Heart right ventricle (tissue), 16 donors: ENCODE measurements around the gene CACNA1C. TPM values are rescaled to one million over a fixed set of nuclear protein-coding genes. Genes with fewer than 3 reads are reported as not detected.
"Not testable (repeated sequence)": the region's sequence is repeated elsewhere in the genome, so short reads cannot be mapped to it uniquely, and the experiment has no call there.

Experiments used
- ATAC-seq, 8 donors: fragments of 200-7000 bp; cut with Tn5 transposase; one replicate each; pipeline ENCODE4 v1.9.1; 2020; ENCODE audit warnings: mild to moderate bottlenecking in 8 of 8, moderate library complexity in 8 of 8, moderate number of reproducible peaks in 1 of 8
- DNase-seq, 2 donors: peaks; one replicate each; pipeline ENCODE4 v3.0.0-alpha.2; 2020
- H3K27ac ChIP-seq, 10 donors: fragments of 200-600 bp; sonication (generic) in 2 of 10; one replicate each; pipeline versions ENCODE4 v1.5.0 to v1.8.0; 2020 to 2022; ENCODE audit warnings: mild to moderate bottlenecking in 3 of 10
- H3K27me3 ChIP-seq, 7 donors: fragments of 200-600 bp; one replicate each; pipeline ENCODE4 v1.8.0; 2021 to 2022; ENCODE audit warnings: mild to moderate bottlenecking in 2 of 7
- H3K36me3 ChIP-seq, 9 donors: fragments of 200-600 bp; sonication (generic) in 1 of 9; one replicate each; pipeline versions ENCODE4 v1.5.0 to v1.8.0; 2020 to 2022; ENCODE audit warnings: mild to moderate bottlenecking in 2 of 9
- H3K4me1 ChIP-seq, 9 donors: fragments of 200-600 bp; sonication (generic) in 1 of 9; one replicate each; pipeline versions ENCODE4 v1.5.0 to v1.8.0; 2020 to 2022; ENCODE audit warnings: mild to moderate bottlenecking in 4 of 9
- H3K4me3 ChIP-seq, 10 donors: fragments of 200-600 bp; sonication (generic) in 2 of 10; one replicate each; pipeline versions ENCODE4 v1.5.0 to v1.8.0; 2020 to 2022; ENCODE audit warnings: mild to moderate bottlenecking in 7 of 10, moderate library complexity in 2 of 10
- H3K9me3 ChIP-seq, 11 donors: fragments of 200-600 bp in 10 of 11; sonication (generic) in 2 of 11; one replicate each; pipeline versions ENCODE4 v1.5.0 to v1.8.0; 2013 to 2022; ENCODE audit warnings: mild to moderate bottlenecking in 2 of 11, control low read depth in 1 of 11, moderate library complexity in 1 of 11
- WGBS, 2 donors: extraction: QIAGEN DNeasy Blood & Tissue Kit; methylation state at CpG; one replicate each; pipeline ENCODE4 v1.1.7; 2013; ENCODE audit warnings: inconsistent platforms in 1 of 2; 5-methylcytosine and 5-hydroxymethylcytosine counted together
- intact Hi-C, 10 donors: fragments of 100-400 bp; cut with DNase I; formaldehyde crosslinking; loops; one replicate each; pipeline versions ENCODE4 v1.11.1 to v1.14.2; 2022
- polyA plus RNA-seq, 2 donors: library from polyadenylated mRNA; stranded (reverse); fragments of 200-250 nt; gene quantifications; one replicate each; pipeline ENCODE4 v1.2.3, GENCODE V29; 2013
- total RNA-seq, 10 donors: library from RNA; stranded (reverse); fragmentation: NEBNext Ultra II Directional in 3 of 10; extraction: Animal tissue kit (Norgen Biotek cat#: 25700) in 3 of 10; gene quantifications; one replicate each; pipeline versions ENCODE4 v1.2.1 to v1.2.4, GENCODE V29; 2021 to 2023
- TF ChIP-seq, protein P1 (sequence below), 9 donors: fragments of 200-600 bp; sonication (generic) in 2 of 9; IDR thresholded peaks; one replicate each; pipeline versions ENCODE4 v1.5.0 to v1.8.0; 2021 to 2022; ENCODE audit warnings: antibody characterized with exemption in 9 of 9, mild to moderate bottlenecking in 5 of 9, moderate library complexity in 1 of 9
- donor health status: Arrhythmogenic right ventricular cardiomyopathy.
- donor health status: ischemic (EF 13 %, LVEDD 7.1; RV severe dilation, severe dysfunction).
- donor health status: healthy with polysubstance abuse.
- donor health status: DM: no; HTN: yes; CAD: no.
- donor health status: DM: no; HTN: no; CAD: no.
- donor health status: ischemic (EF 25% LVEDD 6.9; RV normal size, moderate dysfunction).
- donor health status: ischemic (EF 25% LVEDD 5.7; RV mildly dilated, moderate dysfunction).
- donor health status: healthy.
- donor health status: DM: yes; HTN: yes; CAD: no.
- donor health status: Ischemic cardiomyopathy.
- donor health status: ischemic (EF 35%, LVEDD 5.7; RV mildly dilated, moderate dysfunction).
- donor health status: nonischemic (EF 11% LVEDD 7.7; RV severe dilation, severe dysfunction).
- donor health status: DM: yes; HTN: yes; CAD: no.
- donor health status: PGD.
- donor health status: ischemic (EF 29% LVEDD 5.4; RV normal size, mild dysfunction).
- donor health status: nonischemic (EF 23%, LVEDD 6.1; RV moderate dilation, normal function).

Gene CACNA1C
- total and polyA plus RNA-seq, 12 donors, result 19.1 to 222 (median 183) TPM

DNA sequence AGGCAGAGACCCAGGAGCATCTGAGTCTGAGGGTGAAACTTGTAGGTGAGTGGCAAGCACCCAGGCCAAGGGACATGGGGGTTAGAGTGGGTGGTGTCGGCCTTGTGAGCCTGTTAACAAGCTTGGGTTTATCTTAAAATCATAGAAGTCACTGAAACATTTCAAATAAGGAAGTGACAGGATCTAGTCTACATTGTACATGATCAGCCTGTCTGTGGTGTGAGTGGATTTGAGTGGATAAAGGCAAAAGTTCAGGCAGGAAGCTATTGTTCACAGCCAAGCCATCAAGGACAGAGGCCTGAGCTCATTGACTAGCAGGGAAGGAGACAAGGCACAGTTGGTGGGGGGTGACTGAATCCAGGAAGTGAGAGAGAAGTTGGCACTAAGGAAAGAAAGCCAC lies 682.6 kb downstream of the CACNA1C start:
- Histone ChIP-seq H3K27ac (no peak overlapping the region), H3K27me3 (peaks cover 0 to 26% (median 5%) of the 10 kb centered on the region in 7 donors), H3K9me3 (no peaks in the 10 kb centered on the region), H3K4me3 (no peak overlapping the region), H3K36me3 (no peaks in the 10 kb centered on the region), H3K4me1 (peaks cover 0 to 4% (median 0%) of the 10 kb centered on the region in 9 donors)
- ATAC-seq (no peak), DNase-seq (no peak)
- intact Hi-C loops, result no loop called here
- 85 to 93% methylated on average over 1 of the region's 1 CpG for WGBS, 2 donors
- TF ChIP-seq, protein P1, sequence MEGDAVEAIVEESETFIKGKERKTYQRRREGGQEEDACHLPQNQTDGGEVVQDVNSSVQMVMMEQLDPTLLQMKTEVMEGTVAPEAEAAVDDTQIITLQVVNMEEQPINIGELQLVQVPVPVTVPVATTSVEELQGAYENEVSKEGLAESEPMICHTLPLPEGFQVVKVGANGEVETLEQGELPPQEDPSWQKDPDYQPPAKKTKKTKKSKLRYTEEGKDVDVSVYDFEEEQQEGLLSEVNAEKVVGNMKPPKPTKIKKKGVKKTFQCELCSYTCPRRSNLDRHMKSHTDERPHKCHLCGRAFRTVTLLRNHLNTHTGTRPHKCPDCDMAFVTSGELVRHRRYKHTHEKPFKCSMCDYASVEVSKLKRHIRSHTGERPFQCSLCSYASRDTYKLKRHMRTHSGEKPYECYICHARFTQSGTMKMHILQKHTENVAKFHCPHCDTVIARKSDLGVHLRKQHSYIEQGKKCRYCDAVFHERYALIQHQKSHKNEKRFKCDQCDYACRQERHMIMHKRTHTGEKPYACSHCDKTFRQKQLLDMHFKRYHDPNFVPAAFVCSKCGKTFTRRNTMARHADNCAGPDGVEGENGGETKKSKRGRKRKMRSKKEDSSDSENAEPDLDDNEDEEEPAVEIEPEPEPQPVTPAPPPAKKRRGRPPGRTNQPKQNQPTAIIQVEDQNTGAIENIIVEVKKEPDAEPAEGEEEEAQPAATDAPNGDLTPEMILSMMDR (IDR thresholded peaks at IDR 0.05), result no peak

DNA sequence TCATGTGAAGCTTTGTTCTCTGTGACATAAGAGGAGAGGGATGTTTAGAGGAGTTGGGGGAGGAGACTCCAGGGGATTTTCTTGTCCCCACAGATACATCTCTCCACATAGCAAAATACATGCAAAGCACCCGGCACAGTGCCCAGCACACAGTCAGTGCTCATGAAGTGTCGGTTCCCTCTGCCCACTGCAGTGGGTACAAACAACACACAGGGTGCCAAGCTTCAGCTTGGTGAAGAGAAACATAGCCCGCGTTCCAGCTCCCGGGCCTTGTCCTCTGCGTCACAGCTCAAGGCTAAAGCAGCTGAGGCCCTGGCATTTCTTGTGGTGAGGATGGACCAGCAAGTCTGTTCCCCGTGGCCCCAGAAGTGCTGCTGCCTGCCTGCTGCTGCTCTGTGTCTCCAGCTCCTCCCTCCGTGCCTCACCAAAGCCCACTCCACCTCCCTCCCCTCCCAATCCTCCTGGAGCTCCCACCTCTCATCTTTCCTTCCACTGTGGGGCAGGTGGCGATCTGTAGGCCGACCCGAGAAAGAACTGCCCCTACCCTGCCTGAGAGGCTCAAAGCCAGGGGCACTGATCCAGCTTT lies 685.0 kb downstream of the CACNA1C start:
- Histone ChIP-seq H3K9me3 (no peaks in the 10 kb centered on the region), H3K27me3 (peaks cover 0 to 16% (median 0%) of the 10 kb centered on the region in 7 donors), H3K27ac (no peak overlapping the region), H3K36me3 (no peaks in the 10 kb centered on the region), H3K4me1 (peaks cover 0 to 4% (median 0%) of the 10 kb centered on the region in 9 donors), H3K4me3 (no peak overlapping the region)
- intact Hi-C loops, result no loop called here
- ATAC-seq, result no peak
- DNase-seq, result no peak
- TF ChIP-seq, protein P1 (IDR thresholded peaks at IDR 0.05), result no peak
- WGBS, 2 donors, result 72 to 75% methylated on average over 11 of the region's 11 CpGs

DNA sequence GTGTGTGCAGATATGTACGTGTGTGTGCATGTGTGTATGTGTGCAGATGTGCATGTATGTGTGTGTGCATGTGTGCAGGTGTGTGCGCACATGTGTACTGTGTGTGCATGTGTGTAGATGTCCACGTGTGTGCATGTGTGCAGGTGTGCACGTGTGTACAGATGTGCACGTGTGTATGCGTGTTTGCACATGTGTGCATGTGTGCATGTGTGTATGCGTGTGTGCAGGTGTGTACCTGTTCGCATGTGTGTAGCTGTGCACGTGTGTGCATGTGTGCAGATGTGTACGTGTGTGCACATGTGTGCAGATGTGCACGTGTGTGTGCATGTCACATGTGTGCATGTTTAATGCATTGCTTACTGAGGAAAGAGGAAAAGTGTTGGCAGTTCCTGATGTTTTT lies 686.3 kb downstream of the CACNA1C start:
- peaks cover 0 to 4% (median 0%) of the 10 kb centered on the region in 9 donors for H3K4me1 ChIP-seq
- 80 to 81% methylated on average over 11 of the region's 11 CpGs for WGBS, 2 donors
- intact Hi-C loops, result loop anchor here in 1 of 10 donors (1.0 kb wide), 1 partner anchor 45 kb away; no protein-coding TSS in a partner anchor
- H3K9me3 ChIP-seq, result no peaks in the 10 kb centered on the region
- H3K36me3 ChIP-seq, result no peaks in the 10 kb centered on the region
- no peak overlapping the region for H3K27ac ChIP-seq
- ATAC-seq (no peak), DNase-seq (no peak)
- H3K4me3 ChIP-seq, result no peak overlapping the region
- peaks cover 0 to 4% (median 0%) of the 10 kb centered on the region in 7 donors for H3K27me3 ChIP-seq
- TF ChIP-seq, protein P1 (IDR thresholded peaks at IDR 0.05), result no peak

DNA sequence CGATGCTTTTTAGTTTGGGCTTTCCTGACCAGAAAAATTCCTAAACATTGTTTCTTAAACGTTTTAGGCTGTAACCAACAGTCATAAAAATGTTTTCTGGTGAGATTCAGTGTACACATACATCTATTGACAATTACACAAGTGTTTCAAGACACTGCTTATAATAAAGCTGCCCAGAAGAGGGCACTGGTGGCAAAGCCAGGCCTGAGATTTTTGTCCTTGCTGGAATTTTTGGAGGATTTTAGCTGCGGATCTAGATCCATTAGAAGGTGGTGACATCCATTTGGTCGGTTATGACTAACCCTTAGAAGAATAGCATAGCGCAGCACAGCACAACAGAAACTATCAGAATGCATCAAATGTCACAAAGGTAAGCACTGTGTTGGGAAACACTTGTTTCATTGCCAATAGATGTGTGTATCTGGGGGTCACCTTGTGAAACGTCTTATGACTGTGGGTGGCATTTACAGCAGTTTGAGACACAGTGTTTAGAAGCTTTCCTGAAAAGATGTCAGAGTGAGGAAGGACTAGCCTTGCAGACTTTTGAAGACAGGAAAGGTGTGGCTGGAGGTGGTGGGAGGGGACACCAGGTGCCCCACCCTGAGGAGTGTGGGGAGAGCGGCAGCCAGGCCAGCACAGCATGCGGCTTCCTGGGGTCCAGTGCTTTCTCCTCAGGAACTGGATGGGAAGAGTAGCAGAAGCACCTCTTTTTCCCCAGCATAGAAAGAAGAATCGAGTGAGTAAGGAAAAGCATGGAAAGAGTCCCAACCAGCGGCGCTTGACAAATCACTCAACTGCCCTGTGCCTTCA lies 687.2 kb downstream of the CACNA1C start:
- peaks cover 0 to 4% (median 0%) of the 10 kb centered on the region in 9 donors for H3K4me1 ChIP-seq
- WGBS, 2 donors, result 52 to 53% methylated on average over 11 of the region's 11 CpGs
- no peak overlapping the region for H3K4me3 ChIP-seq
- no peak for DNase-seq
- no peaks in the 10 kb centered on the region for H3K9me3 ChIP-seq
- no peak overlapping the region for H3K27ac ChIP-seq
- no peak for ATAC-seq
- H3K36me3 ChIP-seq, result no peaks in the 10 kb centered on the region
- TF ChIP-seq, protein P1 (IDR thresholded peaks at IDR 0.05), result peak in 8 of 9 donors; percentile 25 to 64 (median 56)
- peaks cover 0 to 1% (median 0%) of the 10 kb centered on the region in 7 donors for H3K27me3 ChIP-seq
- intact Hi-C loops, result loop anchor here in 1 of 10 donors (1.0 kb wide), 1 partner anchor 44 kb away; no protein-coding TSS in a partner anchor

DNA sequence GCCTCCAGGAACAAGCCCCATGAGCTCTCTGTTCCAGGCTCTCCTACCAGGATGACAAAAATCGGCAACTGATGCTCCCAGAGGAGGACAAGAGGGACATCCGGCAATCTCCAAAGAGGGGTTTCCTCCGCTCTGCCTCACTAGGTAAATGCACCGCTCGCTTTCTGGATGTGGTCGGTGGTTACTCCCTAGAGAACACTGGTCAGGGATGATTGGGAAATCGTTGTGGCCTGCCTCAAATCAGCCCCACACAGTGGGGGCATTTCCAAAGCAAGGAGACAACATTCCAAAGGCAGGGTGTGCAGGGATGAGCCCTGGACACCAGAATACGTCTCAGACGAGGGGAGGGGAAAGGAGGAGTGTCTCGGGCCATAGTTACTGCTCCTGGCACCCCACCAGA lies 689.2 kb downstream of the CACNA1C start:
- H3K27ac ChIP-seq, H3K4me3 ChIP-seq, intact Hi-C loops, H3K4me1 ChIP-seq, H3K9me3 ChIP-seq, DNase-seq, H3K36me3 ChIP-seq, ATAC-seq, H3K27me3 ChIP-seq: not testable (repeated sequence)
- WGBS, 2 donors, result 67 to 70% methylated on average over 9 to 10 of the region's 10 CpGs
